Bronchial epithelial cell (primary cell): ENCODE results near the gene KIF17. TPM values are rescaled to one million over a fixed set of nuclear protein-coding genes. Genes with fewer than 3 reads are reported as not detected.

ENCODE experiments used
- DNase-seq: peaks from one replicate; pipeline ENCODE4 v3.0.0-alpha.2; 2010; ENCODE audit warnings: low read depth
- FAIRE-seq: peaks from 2 replicates; lab custom pipeline; 2011; peaks lifted over from hg19 to GRCh38; lab: Jason Lieb, UNC
- H3K27me3 ChIP-seq: 2 replicates; pipeline ENCODE4 v1.5.1; 2011; ENCODE audit warnings: low read length; ENCODE audit not compliant: control insufficient read depth, insufficient read depth
- H3K36me3 ChIP-seq: 2 replicates; pipeline ENCODE4 v1.5.1; 2011; ENCODE audit warnings: low read length; ENCODE audit not compliant: control insufficient read depth, insufficient read depth
- H3K4me3 ChIP-seq: 2 replicates; pipeline ENCODE4 v1.5.1; 2011; ENCODE audit warnings: mild to moderate bottlenecking, low read depth, low read length, control low read depth
- total RNA-seq: library from RNA; depleted of rRNA; stranded (reverse); fragments of >200 nt; gene quantifications from 2 replicates; pipeline ENCODE4 v1.2.1, GENCODE V29; 2014
- TF ChIP-seq, protein P1 (sequence below): IDR thresholded peaks from 2 replicates; pipeline ENCODE4 v1.5.1; 2011; ENCODE audit warnings: mild to moderate bottlenecking, moderate library complexity, low read length, control low read depth, inconsistent platforms; ENCODE audit not compliant: insufficient read depth, severe bottlenecking

KIF17 gene
- total RNA-seq, 1 donor from 2014 or later: 3.2 TPM

DNA sequence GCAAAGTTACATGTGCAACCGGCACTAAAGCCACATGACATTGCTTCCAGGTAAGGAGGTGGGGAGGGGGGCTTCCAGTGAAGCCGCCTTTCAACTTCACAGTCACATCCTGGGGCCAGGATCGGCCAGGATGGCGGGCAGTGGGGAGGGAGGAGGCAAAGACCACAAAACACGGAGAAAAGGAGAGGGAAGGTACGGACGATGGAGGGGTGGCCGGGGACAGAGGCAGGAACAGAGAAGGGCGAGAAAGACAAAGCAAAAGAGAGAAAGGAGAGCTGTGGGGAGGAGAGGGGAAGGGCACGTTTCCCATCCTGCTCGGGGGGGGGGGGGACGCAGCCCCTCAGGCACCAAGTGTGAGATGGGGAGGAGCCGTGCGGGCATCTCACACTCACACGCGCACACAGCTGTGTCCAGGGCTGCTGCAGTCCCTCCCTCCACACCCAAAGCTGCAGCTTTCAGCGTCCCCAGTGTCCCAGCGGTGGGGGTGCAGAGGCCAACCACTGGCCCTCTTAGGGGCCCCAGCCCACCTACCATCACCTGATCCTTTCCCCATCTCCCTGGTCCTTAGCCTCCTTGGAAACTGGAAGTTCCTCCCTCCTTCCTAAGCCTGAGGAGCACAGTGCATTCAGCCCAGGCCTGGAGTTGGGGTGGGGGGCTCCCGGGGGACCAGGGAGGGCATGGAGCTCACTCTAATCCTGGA lies 12.3 kb upstream of the KIF17 start:
- no peaks in the 10 kb centered on the region for H3K27me3 ChIP-seq
- FAIRE-seq: no peak
- TF ChIP-seq, protein P1, sequence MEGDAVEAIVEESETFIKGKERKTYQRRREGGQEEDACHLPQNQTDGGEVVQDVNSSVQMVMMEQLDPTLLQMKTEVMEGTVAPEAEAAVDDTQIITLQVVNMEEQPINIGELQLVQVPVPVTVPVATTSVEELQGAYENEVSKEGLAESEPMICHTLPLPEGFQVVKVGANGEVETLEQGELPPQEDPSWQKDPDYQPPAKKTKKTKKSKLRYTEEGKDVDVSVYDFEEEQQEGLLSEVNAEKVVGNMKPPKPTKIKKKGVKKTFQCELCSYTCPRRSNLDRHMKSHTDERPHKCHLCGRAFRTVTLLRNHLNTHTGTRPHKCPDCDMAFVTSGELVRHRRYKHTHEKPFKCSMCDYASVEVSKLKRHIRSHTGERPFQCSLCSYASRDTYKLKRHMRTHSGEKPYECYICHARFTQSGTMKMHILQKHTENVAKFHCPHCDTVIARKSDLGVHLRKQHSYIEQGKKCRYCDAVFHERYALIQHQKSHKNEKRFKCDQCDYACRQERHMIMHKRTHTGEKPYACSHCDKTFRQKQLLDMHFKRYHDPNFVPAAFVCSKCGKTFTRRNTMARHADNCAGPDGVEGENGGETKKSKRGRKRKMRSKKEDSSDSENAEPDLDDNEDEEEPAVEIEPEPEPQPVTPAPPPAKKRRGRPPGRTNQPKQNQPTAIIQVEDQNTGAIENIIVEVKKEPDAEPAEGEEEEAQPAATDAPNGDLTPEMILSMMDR: no peak
- no peak overlapping the region for H3K4me3 ChIP-seq
- H3K36me3 ChIP-seq: peaks cover 2% of the 10 kb centered on the region
- no peak for DNase-seq

GRCh38 chr1:20729155-20729931 lies 11.5 kb upstream of the KIF17 start:
- Histone ChIP-seq H3K4me3 (no peak overlapping the region), H3K36me3 (peaks cover 2% of the 10 kb centered on the region), H3K27me3 (no peaks in the 10 kb centered on the region)
- DNase-seq (no peak), FAIRE-seq (peak; percentile 75)
- TF ChIP-seq, protein P1: no peak

DNA sequence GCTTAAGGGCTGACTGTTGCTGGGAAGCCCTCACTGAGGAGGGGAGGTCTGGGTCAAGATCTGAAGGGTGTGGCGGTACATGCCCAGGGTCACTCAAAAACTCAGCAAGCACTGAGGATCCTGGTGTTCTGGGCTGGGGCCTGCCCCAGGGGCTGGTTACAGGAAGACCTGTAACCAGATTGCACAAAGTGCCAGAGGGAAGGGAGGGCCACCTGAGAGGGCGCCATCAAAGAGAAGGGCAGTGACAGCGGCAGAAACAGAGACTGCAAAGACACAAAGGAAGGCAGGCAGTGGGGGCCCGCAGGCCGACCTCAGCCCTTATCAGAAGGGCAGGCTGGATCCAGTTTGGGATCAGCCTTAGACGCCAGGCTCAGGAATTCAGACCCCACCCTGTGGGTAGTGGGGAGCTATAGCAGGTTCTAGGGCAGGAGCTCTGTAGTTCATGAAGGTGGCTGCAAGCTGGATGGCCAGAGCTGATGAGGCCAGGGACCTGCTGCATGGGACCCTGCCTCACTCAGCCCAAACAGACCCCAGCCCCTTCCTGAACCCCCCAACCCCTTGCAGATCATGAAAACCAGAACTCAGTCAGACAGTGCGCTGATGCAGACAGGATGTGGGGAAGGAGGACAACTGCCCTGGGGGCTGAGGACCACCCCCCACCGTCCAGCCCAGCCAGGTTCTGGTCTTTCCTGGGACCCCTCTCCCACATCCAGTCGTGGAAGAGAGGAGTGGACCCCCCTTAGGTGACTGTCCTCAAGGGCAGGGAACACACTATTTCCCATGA lies 10.8 kb upstream of the KIF17 start:
- FAIRE-seq (no peak), DNase-seq (no peak)
- H3K4me3 ChIP-seq: no peak overlapping the region
- no peaks in the 10 kb centered on the region for H3K27me3 ChIP-seq
- H3K36me3 ChIP-seq: peaks cover 2% of the 10 kb centered on the region
- TF ChIP-seq, protein P1: no peak

GRCh38 chr1:20727746-20728316 lies 10.0 kb upstream of the KIF17 start:
- H3K4me3 ChIP-seq: no peak overlapping the region
- FAIRE-seq (no peak), DNase-seq (no peak)
- no peaks in the 10 kb centered on the region for H3K27me3 ChIP-seq
- H3K36me3 ChIP-seq: peaks cover 4% of the 10 kb centered on the region
- TF ChIP-seq, protein P1: no peak

DNA sequence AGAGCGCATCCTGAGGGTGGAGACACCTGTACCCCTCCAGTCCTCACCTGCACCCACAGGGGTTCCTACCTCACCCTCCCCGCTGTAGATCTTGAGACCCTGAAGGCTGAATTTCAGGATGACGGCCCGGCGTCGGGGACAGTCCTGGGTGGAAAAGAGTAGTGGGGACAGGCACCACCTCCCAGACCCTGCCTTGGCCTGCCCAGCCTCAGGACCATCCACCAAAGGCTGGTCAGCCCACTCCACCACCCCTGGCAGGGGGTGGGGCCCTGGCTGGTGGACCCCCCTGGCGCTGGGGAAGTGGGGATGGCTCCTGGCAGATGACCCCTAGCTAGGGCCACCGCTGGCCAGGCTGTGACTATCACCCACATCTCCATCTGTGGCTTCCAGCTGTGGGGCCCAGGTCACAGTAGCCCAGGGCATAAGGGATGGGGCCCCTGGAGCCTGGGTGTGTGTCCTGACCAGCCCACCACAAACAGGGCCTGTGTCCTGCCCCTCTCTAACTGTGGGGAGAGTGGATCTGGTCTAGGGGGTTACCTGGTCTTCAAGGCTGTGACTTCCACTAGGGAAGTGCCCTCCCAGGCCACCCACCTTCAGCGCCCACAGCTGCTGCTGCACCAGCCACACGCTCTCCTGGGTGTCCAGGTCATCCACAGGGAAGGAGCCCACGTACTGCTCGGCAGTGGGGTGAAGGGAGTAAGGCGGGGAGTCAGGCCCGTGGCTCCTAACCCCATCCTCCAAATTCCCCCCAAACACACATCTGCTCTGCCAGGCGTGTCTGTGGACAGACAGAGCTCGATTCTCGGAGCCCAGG lies 9.3 kb upstream of the KIF17 start:
- H3K36me3 ChIP-seq: peaks cover 9% of the 10 kb centered on the region
- TF ChIP-seq, protein P1: no peak
- H3K4me3 ChIP-seq: no peak overlapping the region
- FAIRE-seq (peak; percentile 18), DNase-seq (no peak)
- no peaks in the 10 kb centered on the region for H3K27me3 ChIP-seq
